ENCODE data around the gene SLFN14. TPM values are rescaled to one million over a fixed set of nuclear protein-coding genes. Genes with fewer than 3 reads are reported as not detected.
"Not testable (repeated sequence)": the region's sequence is repeated elsewhere in the genome, so short reads cannot be mapped to it uniquely, and the experiment has no call there.

Gene SLFN14
- total RNA-seq, 1 experiment from 2014 or later = not detected

DNA sequence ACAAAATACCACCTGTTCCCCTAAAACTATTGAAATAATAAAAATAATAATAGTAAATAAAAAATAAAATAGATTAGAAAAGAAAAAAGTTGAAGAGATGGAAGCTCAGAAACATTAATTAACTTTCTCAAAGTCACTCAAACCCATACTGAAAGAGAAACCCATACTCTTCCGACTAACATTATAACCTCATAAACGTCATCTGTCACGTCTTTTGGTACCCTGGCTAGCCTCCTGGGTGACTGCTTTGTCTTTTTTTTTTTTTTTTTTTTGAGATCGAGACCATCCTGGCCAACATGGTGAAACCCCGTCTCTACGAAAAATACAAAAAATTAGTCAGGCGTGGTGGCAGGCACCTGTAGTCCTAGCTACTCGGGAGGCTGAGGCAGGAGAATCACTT lies 30.8 kb downstream of the SLFN14 start:
- Mint-ChIP-seq H3K4me1 (peaks cover 0 to 3% of the 10 kb centered on the region in 2 experiments; a peak in 1 of 4 replicates), H3K27me3 (ENCODE audit: low read depth) (peaks cover 23% of the 10 kb centered on the region), H3K9me3 (peaks cover 4 to 6% of the 10 kb centered on the region in 2 experiments; a peak in 3 of 5 replicates), H3K4me3 (no peak overlapping the region), H3K36me3 (ENCODE audit: insufficient read depth in 1 of 3, low read depth in 3 of 3) (no peaks in the 10 kb centered on the region), H3K27ac (no peak overlapping the region)
- Histone ChIP-seq H4K91ac (ENCODE audit: insufficient read length, low read depth, low read length) (no peak overlapping the region), H4K5ac (ENCODE audit: insufficient read length, low read depth, low read length) (no peak overlapping the region), H2AK5ac (ENCODE audit: insufficient read length, low read length) (no peak overlapping the region), H2BK12ac (ENCODE audit: insufficient read length, low read depth, low read length) (no peak overlapping the region), H3K9me3 (ENCODE audit: control insufficient read depth, low read depth, low read length) (no peaks in the 10 kb centered on the region), H3K14ac (ENCODE audit: insufficient read depth, low read length) (no peak overlapping the region), H3K79me2 (ENCODE audit: insufficient read depth, low read length) (no peaks in the 10 kb centered on the region), H3K4ac (ENCODE audit: low read depth, low read length) (no peak overlapping the region), H3K27ac (ENCODE audit: insufficient read length, low read depth, low read length) (no peak overlapping the region), H3K4me2 (ENCODE audit: insufficient read depth, insufficient read length, low read length) (no peak overlapping the region), H3K9ac (ENCODE audit: extremely low read depth, insufficient read length, low read length) (no peak overlapping the region), H3K18ac (ENCODE audit: insufficient read length, low read depth, low read length) (no peak overlapping the region), H3K4me1 (ENCODE audit: insufficient read depth, low read length) (no peaks in the 10 kb centered on the region), H3K27me3 (ENCODE audit: insufficient read depth, low read length) (no peaks in the 10 kb centered on the region), H2BK120ac (ENCODE audit: low read depth, low read length, poor library complexity, severe bottlenecking) (no peak overlapping the region), H4K8ac (replicated peaks; ENCODE audit: insufficient read length, low read depth, low read length) (no peak overlapping the region), H2BK5ac (ENCODE audit: insufficient read length, low read length) (no peak overlapping the region), H3K56ac (ENCODE audit: insufficient read length, low read depth, low read length) (no peak overlapping the region), H4K20me1 (ENCODE audit: control insufficient read depth, insufficient read depth, insufficient read length) (no peaks in the 10 kb centered on the region), H2AFZ (ENCODE audit: low read length) (no peak overlapping the region), H3K23me2 (ENCODE audit: insufficient read length, low read depth, low read length, poor library complexity, severe bottlenecking) (no peaks in the 10 kb centered on the region), H3K79me1 (ENCODE audit: insufficient read depth, low read depth, low read length, poor library complexity, severe bottlenecking) (no peaks in the 10 kb centered on the region), H3T11ph (ENCODE audit: low read length) (no peak overlapping the region), H2BK20ac (ENCODE audit: low read depth, low read length, poor library complexity, severe bottlenecking) (no peak overlapping the region), H3K23ac (ENCODE audit: insufficient read length, low read depth, low read length) (no peak overlapping the region), H2BK15ac (ENCODE audit: low read depth, low read length) (no peak overlapping the region)
- no peak for DNase-seq
- no CpG with 5 or more reads among the region's 8 CpGs for WGBS (ENCODE audit: extremely low coverage, insufficient read length, low lambda C conversion rate)
- TF ChIP-seq, protein P1, sequence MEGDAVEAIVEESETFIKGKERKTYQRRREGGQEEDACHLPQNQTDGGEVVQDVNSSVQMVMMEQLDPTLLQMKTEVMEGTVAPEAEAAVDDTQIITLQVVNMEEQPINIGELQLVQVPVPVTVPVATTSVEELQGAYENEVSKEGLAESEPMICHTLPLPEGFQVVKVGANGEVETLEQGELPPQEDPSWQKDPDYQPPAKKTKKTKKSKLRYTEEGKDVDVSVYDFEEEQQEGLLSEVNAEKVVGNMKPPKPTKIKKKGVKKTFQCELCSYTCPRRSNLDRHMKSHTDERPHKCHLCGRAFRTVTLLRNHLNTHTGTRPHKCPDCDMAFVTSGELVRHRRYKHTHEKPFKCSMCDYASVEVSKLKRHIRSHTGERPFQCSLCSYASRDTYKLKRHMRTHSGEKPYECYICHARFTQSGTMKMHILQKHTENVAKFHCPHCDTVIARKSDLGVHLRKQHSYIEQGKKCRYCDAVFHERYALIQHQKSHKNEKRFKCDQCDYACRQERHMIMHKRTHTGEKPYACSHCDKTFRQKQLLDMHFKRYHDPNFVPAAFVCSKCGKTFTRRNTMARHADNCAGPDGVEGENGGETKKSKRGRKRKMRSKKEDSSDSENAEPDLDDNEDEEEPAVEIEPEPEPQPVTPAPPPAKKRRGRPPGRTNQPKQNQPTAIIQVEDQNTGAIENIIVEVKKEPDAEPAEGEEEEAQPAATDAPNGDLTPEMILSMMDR (conservative IDR thresholded peaks at IDR 0.05) = no peak

DNA sequence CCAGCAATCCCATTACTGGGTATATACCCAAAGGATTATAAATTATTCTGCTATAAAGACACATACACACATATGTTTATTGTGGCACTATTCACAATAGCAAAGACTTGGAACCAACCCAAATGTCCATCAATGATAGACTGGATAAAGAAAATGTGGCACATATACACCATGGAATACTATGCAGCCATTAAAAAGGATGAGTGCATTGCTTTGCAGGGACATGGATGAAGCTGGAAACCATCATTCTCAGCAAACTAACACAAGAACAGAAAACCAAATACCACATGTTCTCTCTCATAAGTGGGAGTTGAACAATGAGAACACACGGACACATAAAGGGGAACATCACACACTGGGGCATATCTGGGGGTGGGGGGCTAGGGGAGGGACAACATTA lies 31.3 kb downstream of the SLFN14 start:
- not testable (repeated sequence) for H3K27ac Mint-ChIP-seq; H3T11ph ChIP-seq (ENCODE audit: low read length); H4K20me1 ChIP-seq (ENCODE audit: control insufficient read depth, insufficient read depth, insufficient read length); H3K9me3 Mint-ChIP-seq; H3K79me2 ChIP-seq (ENCODE audit: insufficient read depth, low read length); H4K8ac ChIP-seq (replicated peaks; ENCODE audit: insufficient read length, low read depth, low read length); DNase-seq; H4K91ac ChIP-seq (ENCODE audit: insufficient read length, low read depth, low read length); H2AFZ ChIP-seq (ENCODE audit: low read length); H2BK5ac ChIP-seq (ENCODE audit: insufficient read length, low read length); H4K5ac ChIP-seq (ENCODE audit: insufficient read length, low read depth, low read length); H2BK20ac ChIP-seq (ENCODE audit: low read depth, low read length, poor library complexity, severe bottlenecking); H3K79me1 ChIP-seq (ENCODE audit: insufficient read depth, low read depth, low read length, poor library complexity, severe bottlenecking); H3K9me3 ChIP-seq (ENCODE audit: control insufficient read depth, low read depth, low read length); H3K36me3 Mint-ChIP-seq (ENCODE audit: insufficient read depth in 1 of 3, low read depth in 3 of 3); H3K4me3 Mint-ChIP-seq; H3K4ac ChIP-seq (ENCODE audit: low read depth, low read length); H3K4me1 Mint-ChIP-seq; H2BK12ac ChIP-seq (ENCODE audit: insufficient read length, low read depth, low read length); H3K56ac ChIP-seq (ENCODE audit: insufficient read length, low read depth, low read length); H3K23me2 ChIP-seq (ENCODE audit: insufficient read length, low read depth, low read length, poor library complexity, severe bottlenecking); H3K18ac ChIP-seq (ENCODE audit: insufficient read length, low read depth, low read length); H3K14ac ChIP-seq (ENCODE audit: insufficient read depth, low read length); H3K4me1 ChIP-seq (ENCODE audit: insufficient read depth, low read length); H3K27ac ChIP-seq (ENCODE audit: insufficient read length, low read depth, low read length); H3K9ac ChIP-seq (ENCODE audit: extremely low read depth, insufficient read length, low read length); H2AK5ac ChIP-seq (ENCODE audit: insufficient read length, low read length); H3K27me3 ChIP-seq (ENCODE audit: insufficient read depth, low read length); H2BK15ac ChIP-seq (ENCODE audit: low read depth, low read length); H3K4me2 ChIP-seq (ENCODE audit: insufficient read depth, insufficient read length, low read length); H2BK120ac ChIP-seq (ENCODE audit: low read depth, low read length, poor library complexity, severe bottlenecking); H3K23ac ChIP-seq (ENCODE audit: insufficient read length, low read depth, low read length)
- no CpG with 5 or more reads among the region's 1 CpG for WGBS (ENCODE audit: extremely low coverage, insufficient read length, low lambda C conversion rate)
- H3K27me3 Mint-ChIP-seq (ENCODE audit: low read depth) = peaks cover 28% of the 10 kb centered on the region

Measured in H9 (cell line).